Measurements from ENCODE around the gene LARP4.
"Not testable (repeated sequence)": the region's sequence is repeated elsewhere in the genome, so short reads cannot be mapped to it uniquely, and the experiment has no call there.

LARP4 gene

DNA sequence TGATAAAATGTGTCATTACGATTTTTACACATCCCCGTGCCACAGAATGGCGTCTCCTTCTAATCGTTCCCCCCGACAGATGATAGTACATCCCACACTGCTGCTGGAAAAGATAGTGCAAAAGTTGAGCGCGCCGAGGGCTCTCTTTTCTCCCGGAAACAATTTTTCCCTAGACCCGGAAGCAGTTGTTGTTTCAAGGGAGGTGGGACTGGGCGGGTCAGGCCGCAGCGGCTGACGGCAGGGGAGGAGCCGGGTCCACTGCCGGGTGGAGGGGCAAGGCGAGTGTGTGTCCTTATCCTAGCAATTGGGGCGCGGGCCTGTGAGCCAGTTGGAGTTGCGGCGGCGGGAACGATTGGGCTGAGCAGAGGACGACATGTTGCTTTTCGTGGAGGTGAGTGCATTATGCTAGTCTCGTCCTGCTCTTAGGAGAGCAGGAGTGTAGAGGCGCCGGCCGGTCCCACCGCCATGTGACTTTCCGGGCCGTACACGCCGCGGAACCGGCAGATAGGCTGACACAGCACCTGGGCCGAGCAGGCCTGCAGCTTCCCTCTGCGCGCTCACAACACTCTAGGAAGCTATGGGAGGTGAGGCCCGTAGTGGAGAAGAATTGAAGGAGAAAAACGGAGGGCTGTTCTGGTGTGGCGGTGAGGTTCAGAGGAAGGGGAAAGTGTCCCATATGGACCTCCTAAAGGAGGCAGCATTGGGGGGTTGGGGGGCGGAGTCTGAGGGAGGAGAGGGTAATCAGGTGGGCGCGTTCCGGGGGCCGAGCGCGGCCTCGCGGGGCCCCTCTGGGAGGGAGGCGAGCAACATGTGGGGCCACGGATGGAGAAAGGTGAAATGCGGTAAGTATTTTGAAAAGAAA lies at the start of gene LARP4:
Gene LARP4 (plus strand): TSS at position 248 of the 862 bp plus-strand sequence. CDS start 126 bp downstream, at position 374.
- peak; percentile 33 to 95 (median 84) for DNase-seq

DNA sequence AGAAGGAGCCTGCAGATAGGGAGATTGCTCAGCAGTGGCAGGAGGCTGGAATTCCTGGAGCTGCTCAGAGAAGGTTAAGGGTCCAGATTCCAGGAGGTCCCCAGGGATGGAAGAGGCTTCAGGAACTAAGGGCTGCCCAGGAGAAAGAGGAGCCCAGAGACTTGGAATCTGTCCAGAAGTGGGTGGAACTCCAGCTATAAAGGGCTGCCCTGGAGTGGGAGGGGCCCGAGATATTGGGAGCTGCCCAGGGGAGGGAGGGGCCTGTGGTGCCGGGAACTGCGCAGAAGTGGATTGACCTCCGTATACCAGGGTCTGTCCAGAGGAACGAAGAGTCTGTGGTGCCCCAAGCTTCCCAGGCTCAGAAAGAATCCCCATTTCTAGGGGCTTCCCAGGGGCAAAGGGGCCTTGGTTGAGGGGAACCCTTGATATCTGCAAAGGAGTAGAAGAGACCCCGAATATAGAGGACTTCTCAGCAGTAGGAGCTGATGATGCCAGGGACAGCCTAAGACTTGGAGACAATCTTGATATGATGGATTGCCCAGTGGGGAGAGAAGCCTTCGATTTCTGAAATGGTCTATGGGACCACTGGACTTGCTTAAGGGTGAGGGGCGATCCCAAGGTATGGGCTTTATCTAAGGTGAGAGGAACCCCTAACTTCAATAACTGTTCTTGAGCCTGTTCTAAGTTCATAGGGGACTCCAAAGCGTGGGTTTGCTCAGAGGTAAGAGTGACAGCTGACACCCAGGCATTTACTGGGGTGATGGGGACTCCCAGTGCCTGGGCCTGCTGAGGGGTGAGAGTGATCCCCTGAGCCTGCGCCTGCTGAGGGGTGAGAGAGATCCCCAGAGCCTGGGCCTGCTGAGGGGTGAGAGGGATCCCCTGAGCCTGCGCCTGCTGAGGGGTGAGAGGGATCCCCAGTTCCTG lies 49.3 kb upstream of the LARP4 start:
- DNase-seq: no peak

DNA sequence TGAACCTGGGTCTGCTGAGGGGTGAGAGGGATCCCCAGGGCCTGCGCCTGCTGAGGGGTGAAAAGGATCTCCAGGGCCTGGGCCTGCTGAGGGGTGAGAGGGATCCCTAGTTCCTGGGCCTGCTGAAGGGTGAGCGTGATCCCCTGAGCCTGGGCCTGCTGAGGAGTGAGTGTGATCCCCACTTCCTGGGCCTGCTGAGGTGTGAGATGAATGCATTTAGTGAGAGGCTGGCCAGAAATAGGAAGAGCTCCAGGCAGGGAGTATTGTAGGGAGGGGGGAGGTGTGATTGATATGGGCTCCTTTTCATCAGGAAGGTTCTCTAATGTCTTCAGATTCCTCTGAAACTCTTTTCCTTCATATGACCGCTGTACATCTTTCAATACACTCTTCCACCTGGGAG lies 47.3 kb upstream of the LARP4 start:
- no peak for DNase-seq

DNA sequence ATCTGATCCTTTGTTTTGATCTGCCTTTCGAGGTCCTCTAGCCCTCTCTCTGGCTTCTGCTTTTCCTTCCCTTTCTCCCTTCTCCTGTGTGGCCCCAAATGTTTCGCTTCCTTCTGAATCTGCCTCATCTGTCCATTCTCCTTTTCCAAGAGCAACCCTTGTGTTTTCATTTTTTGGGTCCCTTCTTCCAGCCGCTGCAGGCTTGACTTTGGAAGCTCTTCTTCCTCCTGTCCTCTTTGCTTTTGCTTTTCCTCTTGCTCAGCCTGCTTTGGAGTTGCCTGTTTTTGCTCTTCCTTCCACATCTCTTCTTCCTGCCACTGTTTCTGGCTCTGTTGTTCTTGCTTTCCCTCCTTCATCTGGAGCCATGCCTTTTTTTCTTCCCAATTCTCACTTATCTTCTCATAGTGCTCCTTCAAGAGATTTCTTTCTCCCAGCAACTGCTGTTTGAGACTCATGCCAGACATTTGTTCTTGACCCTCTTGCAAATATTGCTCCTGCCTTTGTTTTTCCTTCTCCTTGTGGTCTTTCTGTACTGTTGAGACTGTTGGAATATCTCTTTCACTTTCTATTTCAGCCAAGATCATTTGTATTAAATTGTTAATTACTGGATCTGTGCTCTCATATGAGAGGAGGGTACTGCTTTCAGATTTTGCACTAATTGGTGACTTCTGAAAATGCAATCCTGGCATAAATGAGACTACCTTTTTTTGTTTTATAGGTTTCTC lies 46.7 kb upstream of the LARP4 start:
- no peak for DNase-seq

DNA sequence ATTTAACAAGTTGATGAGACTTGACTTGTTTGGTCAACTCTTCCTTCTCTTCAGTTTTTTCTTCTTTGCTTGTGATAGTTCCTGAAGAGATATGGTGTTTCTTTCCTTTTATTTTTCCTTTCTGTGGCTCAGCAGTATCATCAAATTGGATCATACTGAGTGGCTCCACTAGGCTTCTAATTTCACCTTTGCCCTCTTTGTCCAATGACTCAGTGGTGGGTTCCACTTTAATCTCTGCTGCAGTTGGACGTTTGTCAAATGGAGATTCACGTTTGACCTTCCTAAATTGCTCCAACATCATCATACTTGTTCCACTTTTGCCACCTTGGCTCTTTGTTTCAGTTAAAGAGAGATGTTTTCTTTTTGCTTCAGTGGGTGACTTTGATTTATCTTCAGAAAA lies 45.8 kb upstream of the LARP4 start:
- no peak for DNase-seq

DNA sequence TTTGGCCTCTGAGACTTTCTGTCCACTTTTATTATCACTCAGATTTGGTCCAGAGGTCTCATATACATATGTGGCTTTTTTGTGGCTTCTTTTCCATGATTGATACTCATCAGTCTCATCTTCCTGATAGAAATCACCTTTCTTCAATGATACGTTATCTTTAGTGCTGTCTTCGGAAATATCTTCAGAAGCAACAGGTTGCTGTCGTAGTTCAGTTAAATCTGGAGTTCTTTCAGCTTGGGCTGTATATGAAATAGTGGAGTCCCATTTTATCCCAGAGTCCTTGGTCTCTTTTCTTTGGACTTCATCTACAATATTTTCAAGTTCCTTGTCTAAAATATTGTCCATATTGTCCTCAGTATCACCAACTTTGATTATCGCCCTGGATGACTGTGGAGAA lies 45.3 kb upstream of the LARP4 start:
- no peak for DNase-seq

DNA sequence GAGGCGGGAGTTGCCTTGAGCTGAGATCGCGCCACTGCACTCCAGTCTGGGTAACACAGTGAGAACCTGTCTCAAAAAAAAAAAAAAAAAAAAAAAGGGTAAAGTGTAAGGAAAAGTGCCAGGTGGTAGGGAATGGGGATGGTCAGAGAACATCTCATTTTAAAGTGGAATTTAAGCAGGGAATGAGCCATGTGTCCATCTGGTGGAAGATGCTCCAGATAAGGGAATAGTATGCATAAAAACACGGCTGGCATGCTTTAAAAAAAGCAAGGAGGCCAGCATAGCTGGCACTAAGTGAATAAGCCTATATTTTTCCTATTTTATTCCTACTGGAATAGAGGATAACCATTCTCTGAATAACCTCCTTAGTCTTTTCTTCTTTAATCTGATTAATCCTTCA lies 38.0 kb upstream of the LARP4 start:
- DNase-seq: no peak

DNA sequence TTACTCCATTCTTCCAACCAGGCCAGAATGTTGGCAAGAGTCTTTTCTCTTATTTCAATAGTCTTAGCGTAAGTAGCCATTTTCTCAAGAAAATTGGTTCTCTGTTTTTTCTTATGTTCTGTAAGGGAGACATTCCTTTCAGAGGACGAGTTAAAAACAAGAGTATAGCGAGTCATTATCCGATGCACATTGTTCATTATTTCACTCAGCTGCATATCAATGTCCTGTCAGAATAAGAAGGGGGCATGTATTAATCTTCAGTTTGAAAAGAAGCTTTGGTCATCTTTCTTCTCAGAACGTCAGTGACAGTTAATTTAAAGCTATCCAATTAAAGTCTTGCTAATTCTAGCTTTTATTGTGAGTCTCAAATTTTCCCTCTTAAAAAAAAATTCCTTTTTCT lies 37.5 kb upstream of the LARP4 start:
- DNase-seq: no peak

DNA sequence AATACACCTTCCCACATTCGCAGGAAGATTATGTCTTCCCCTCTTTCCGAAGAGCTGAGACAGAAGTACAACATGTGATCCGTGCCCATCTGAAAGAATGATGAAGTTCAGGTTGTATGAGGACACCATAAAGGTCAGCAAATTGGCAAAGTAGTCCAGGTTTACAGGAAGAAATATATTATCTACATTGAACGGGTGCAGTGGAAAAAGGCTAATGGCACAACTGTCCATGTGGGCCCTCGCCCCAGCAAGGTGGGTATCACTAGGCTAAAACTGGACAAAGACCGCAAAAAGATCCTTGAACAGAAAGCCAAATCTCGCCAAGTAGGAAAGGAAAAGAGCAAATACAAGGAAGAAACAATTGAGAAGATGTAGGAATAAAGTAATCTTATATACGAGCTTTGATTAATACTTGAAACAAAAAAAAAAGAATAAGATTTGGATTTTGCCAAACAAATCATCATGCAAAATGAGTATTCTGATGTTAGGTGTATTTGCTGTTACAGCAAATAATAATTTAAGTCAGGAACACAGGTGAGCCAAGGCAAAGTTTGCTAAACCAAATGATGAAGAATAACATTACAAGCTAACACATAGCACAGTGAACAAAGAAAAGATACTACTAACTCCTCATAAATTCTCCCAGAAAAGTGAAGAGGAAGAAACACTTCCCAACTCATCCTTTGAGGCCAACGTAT lies 34.8 kb upstream of the LARP4 start:
- no peak for DNase-seq

DNA sequence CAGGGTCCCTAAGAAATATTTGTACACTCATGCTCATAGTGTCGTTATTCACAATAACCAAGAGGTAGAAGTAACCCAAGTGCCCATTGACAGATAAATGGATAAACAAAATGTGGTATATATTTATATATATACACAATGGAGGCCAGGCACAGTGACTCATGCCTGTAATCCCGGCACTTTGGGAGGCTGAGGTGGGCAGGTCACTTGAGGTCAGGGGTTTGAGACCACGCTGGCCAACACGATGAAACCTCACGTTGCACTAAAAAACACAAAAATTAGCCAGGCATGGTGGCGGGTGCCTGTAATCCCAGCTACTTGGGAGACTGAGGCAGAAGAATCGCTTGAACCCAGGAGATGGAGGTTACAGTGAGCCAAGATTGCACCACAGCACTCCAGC lies 30.0 kb upstream of the LARP4 start:
- not testable (repeated sequence) for DNase-seq

DNA sequence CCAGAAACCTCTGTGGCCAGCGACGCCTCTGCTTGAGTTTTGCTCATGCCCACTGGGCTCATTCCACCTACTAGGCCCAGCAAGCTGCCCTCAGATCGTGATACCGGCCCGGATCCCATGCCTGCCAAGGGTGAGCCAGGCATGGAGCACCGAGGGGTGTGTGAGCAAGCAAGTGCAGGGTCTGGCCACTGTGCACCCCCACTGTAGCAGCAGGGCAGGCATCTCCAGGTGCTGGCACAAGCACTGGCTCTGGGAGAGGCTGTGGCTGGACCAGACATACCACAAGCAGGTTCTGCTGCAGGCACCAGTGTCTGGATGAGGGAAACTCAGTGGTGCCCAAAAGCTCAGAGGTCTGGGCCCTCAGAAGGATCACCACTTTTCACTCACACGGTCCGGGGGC lies 24.9 kb upstream of the LARP4 start:
- no peak for DNase-seq

DNA sequence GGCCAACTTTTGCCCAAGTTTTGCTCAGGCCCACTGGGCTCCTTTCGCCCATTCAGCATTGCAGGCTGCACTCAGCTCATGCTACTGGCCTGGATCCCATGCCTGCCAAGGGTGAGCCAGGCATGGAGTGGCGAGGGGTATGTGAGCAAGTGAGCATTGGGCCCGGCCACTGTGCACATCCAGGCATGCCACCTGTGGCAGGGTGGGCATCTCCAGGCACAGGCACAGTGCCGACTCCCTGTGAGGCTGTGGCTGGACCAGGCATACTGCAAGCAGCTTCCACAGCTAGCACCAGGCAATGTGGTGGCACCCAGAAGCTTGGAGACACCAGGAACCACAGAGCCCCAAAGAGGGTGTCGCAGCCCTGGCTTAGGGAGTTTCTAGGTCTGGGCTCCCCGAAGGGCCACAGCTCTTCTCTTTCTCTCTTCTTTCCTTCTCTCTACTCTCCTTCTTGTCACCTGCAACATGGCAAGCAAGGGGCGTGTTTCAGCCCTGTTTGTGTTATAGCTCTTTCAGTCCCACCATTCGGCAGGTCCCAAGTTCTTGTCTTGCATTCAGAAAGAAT lies 19.8 kb upstream of the LARP4 start:
- no peak for DNase-seq

DNA sequence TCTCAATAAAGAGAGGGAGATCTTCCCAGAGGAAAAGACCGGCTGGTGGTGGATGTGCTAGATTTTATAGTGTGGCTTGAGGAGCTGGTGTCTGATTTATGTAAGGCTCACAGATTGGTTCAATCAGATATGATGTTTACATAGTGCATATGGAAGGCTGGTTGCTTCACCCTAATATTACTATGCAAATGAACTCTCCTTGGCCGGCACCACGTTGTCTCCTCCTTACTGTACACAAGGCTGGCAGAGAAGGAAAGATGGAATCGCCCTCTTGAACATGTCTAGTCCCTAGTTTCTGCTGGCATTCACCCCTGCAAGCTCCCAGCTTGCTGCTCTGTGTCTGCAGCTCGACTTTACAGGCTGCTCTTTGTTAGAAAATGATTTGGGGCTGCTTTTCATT lies 13.2 kb upstream of the LARP4 start:
- no peak for DNase-seq

DNA sequence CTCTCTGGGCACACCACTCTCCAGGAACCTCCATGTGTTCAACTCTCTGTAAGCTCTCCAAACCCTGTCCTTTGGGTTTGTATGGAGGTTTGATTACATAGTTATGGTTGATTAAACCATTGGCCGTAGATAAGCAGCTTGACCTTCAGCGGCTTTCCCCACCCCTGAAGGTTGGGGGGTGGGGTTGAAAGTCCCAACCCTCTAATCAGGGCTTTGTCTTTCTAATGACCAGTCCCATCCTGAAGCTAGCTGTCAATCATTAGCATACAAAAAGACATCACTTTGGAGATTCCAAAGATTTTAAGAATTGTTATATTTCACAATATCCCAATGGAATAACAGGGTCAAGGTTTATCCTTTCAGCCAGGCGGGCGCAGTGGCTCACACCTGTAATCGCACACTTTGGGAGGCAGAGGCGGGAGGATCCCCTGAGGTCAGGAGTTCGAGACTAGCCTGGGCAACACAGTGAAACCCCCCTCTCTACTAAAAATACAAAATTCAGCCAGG lies 12.7 kb upstream of the LARP4 start:
- DNase-seq: no peak

DNA sequence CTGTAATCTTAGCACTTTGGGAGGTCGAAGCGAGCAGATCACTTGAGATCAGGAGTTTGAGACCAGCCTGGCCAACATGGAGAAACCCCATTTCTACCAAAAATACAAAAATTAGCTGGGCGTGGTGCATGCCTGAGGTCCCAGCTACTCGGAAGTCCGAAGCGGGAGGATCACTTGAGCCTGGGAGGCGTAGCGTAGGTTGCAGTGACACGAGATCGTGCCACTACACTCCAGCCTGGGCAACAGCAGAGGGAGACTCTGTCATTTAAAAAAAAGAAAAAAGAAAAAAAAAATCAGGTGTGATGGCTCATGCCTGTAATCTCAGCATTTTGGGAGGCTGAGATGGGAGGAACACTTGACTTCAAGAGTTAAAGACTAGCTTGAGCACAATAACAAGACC lies 11.9 kb upstream of the LARP4 start:
- DNase-seq: not testable (repeated sequence)

DNA sequence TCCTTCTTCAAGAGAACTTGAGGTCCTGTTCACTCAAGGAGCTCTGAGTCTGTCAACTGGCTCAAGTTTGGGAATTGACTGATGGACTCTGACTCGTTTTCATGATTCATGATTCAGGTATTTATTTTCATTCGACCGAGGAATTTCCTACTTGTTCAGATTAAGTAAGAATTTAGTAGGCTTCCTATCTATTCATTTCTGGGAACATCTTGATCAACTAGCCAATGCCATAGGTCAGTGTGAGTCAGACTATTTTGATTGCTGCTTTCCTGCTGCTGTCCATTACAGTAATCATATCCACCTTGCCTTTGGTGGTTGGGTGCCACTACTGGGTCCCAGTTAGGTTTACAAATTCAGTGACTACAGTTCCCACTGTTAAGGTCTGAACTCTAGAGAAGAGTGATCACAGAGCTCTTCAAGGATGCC lies 10.4 kb upstream of the LARP4 start:
- DNase-seq: no peak

DNA sequence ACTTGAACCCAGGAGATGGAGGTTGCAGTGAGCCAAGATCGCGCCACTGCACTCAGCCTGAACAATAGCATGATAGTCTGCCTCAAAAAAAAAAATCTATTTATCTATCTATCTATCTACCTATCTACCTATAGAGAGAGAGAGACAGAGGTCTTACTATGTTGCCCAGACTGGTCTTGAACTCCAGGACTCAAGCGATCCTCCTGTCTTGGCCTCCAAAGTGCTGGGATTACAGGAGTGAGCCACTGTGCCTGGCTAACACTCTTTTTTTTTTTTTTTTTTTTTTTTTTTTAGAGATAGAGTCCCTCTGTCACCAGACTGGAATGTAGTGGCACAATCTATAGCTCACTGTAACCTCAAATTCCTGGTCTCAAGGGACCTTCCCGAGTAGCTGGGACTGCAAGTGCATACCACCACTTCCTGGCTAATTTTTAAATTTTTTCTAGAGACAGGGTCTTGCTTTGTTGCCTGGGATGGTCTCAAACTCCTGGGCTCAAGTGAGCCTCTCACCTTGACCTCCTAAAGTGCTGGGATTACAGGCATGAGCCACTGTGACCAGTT lies 6.1 kb upstream of the LARP4 start:
- no peak for DNase-seq

DNA sequence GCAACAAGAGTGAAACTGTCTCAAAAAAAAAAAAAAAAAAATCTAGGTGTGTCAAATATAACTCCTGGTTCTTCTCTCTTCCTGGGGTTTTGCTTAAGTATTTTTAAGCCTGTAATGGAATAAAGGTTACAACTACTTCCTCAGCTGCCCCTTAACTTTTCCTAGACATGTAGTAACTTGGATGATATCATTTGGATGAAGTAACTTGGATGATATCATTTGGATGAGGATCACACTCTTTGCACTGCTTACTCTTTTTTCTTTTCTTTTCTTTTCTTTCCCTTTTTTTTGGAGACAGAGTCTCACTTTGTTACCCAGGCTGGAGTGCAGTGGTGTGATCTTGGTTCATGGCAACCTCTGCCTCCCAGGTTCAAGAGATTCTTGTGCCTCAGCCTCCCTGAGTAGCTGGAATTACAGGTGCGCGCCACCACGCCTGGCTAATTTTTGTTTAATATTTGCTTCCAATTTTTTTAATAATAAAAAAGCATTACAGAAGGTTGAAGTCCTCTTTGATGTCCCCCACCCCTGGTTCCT lies 3.5 kb upstream of the LARP4 start:
- no peak for DNase-seq

DNA sequence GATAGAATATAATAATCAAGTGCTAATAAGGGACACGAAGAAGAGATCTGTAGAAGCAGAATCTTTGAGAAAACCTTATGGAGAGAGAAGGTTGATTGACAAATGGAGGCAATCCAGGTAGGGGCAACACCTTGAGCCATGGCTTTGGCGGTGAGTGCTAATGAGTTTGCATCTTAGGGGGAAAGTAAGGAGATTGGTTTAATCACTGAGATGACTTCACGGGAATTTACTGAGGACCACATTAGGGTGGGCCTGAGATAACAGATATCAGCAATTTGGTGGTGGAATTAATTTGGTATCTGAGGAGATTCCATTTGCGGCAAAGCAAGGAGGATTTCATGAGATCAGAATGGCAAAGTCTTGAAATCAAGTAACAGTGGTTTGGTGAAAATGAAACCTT lies 1.8 kb upstream of the LARP4 start:
- DNase-seq: no peak

DNA sequence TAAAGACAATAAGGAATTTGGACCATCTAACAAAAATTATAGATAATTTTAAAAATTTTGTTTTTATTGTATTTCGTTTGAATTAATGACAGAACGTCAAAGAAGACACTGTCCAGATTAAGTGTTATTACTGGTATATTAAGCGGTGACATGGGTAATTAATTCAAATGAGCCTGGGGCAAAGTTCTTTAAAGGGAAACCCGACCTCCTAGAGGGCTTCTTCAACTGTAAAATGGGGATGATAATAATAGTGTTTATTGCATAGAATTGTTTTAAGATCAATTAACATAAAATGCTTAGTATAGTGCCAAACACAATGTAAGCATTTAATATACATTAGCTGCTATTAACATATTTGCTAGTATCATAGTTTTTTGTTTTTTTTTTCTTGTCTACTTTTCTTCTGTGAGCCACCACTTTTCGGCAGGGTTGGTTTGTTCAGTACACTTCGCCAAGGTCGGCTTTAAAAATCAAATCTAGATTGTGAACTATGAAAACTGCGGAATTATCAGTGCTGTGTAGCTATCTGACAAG lies 514 bp upstream of the LARP4 start:
- DNase-seq: no peak
